ENCODE results near the gene FBXW12. TPM values are rescaled to one million over a fixed set of nuclear protein-coding genes. Genes with fewer than 3 reads are reported as not detected.

FBXW12 gene
- total and polyA plus RNA-seq, 2 experiments from 2014 or later, result not detected

- no peak overlapping the region for H3K4me2 ChIP-seq (ENCODE audit: unreplicated experiment)
- H3K9ac ChIP-seq, result no peak overlapping the region
- H3K4me3 ChIP-seq, result no peak overlapping the region
- no peak overlapping the region for H3K27ac ChIP-seq
- DNase-seq, result no peak
- no peaks in the 10 kb centered on the region for H3K36me3 ChIP-seq (ENCODE audit: low read depth)
- H3K9me2 ChIP-seq (ENCODE audit: insufficient read depth), result no peaks in the 10 kb centered on the region
- in situ Hi-C loops (cut with MboI), result no loop called here
- no peaks in the 10 kb centered on the region for H3F3A ChIP-seq (ENCODE audit: insufficient read depth)
- TF ChIP-seq EZH2phosphoT487 (IDR thresholded peaks at IDR 0.05; ENCODE audit: insufficient read depth, low read depth), result no peak
- no peak for TF ChIP-seq EZH2 (IDR thresholded peaks at IDR 0.05; ENCODE audit: insufficient read depth, poor library complexity, severe bottlenecking)
- no peaks in the 10 kb centered on the region for H3K4me1 ChIP-seq (ENCODE audit: insufficient read depth)
- H2AFZ ChIP-seq, result no peak overlapping the region
- H3K27me3 ChIP-seq (replicated peaks; ENCODE audit: insufficient read depth), result peaks cover 8% of the 10 kb centered on the region; the same call in 1 of the 2 replicates
- H3K9me3 ChIP-seq (ENCODE audit: low read depth), result no peaks in the 10 kb centered on the region
- H4K20me1 ChIP-seq (ENCODE audit: insufficient read depth), result no peaks in the 10 kb centered on the region
- no peaks in the 10 kb centered on the region for H3K79me2 ChIP-seq (ENCODE audit: insufficient read depth)
- 50 to 54% methylated on average over 5 of the region's 5 CpGs for WGBS, 2 experiments (ENCODE audit: low coverage in 1 of 2, low lambda C conversion rate in 2 of 2, missing lambda C conversion rate in 2 of 2)
These were observed 930 bp downstream of the FBXW12 start for GRCh38 chr3:48372862-48373435.

- Histone ChIP-seq H3K9ac (no peak overlapping the region), H3K27ac (no peak overlapping the region), H3K9me3 (ENCODE audit: low read depth) (no peaks in the 10 kb centered on the region), H3K36me3 (ENCODE audit: low read depth) (no peaks in the 10 kb centered on the region), H3K27me3 (replicated peaks; ENCODE audit: insufficient read depth) (peaks cover 28% of the 10 kb centered on the region), H3K4me2 (ENCODE audit: unreplicated experiment) (no peak overlapping the region), H3K79me2 (ENCODE audit: insufficient read depth) (no peaks in the 10 kb centered on the region), H3K4me1 (ENCODE audit: insufficient read depth) (no peaks in the 10 kb centered on the region), H2AFZ (no peak overlapping the region), H3K9me2 (ENCODE audit: insufficient read depth) (no peaks in the 10 kb centered on the region), H3F3A (ENCODE audit: insufficient read depth) (no peaks in the 10 kb centered on the region), H3K4me3 (no peak overlapping the region), H4K20me1 (ENCODE audit: insufficient read depth) (no peaks in the 10 kb centered on the region)
- no peak for DNase-seq
- in situ Hi-C loops (cut with MboI), result no loop called here
- TF ChIP-seq EZH2 (IDR thresholded peaks at IDR 0.05; ENCODE audit: insufficient read depth, poor library complexity, severe bottlenecking) (no peak), EZH2phosphoT487 (IDR thresholded peaks at IDR 0.05; ENCODE audit: insufficient read depth, low read depth) (no peak)
These were observed 15.6 kb downstream of the FBXW12 start for GRCh38 chr3:48387634-48388033.

GRCh38 chr3:48388966-48389365, 16.9 kb downstream of the FBXW12 start:
- Histone ChIP-seq H3K9me2 (ENCODE audit: insufficient read depth) (no peaks in the 10 kb centered on the region), H2AFZ (no peak overlapping the region), H3K9me3 (ENCODE audit: low read depth) (no peaks in the 10 kb centered on the region), H3K27ac (no peak overlapping the region), H3K27me3 (replicated peaks; ENCODE audit: insufficient read depth) (peaks cover 18% of the 10 kb centered on the region; the same call in 1 of the 2 replicates), H3K4me1 (ENCODE audit: insufficient read depth) (no peaks in the 10 kb centered on the region), H3F3A (ENCODE audit: insufficient read depth) (no peaks in the 10 kb centered on the region), H3K4me3 (no peak overlapping the region), H3K9ac (no peak overlapping the region), H4K20me1 (ENCODE audit: insufficient read depth) (no peaks in the 10 kb centered on the region), H3K79me2 (ENCODE audit: insufficient read depth) (no peaks in the 10 kb centered on the region), H3K4me2 (ENCODE audit: unreplicated experiment) (no peak overlapping the region), H3K36me3 (ENCODE audit: low read depth) (no peaks in the 10 kb centered on the region)
- 62 to 63% methylated on average over 2 of the region's 2 CpGs for WGBS, 2 experiments (ENCODE audit: low coverage in 1 of 2, low lambda C conversion rate in 2 of 2, missing lambda C conversion rate in 2 of 2)
- no peak for DNase-seq
- TF ChIP-seq EZH2phosphoT487 (IDR thresholded peaks at IDR 0.05; ENCODE audit: insufficient read depth, low read depth) (no peak), EZH2 (IDR thresholded peaks at IDR 0.05; ENCODE audit: insufficient read depth, poor library complexity, severe bottlenecking) (no peak)
- in situ Hi-C loops (cut with MboI), result no loop called here

GRCh38 chr3:48394391-48394790, 22.4 kb downstream of the FBXW12 start:
- no peak overlapping the region for H3K9ac ChIP-seq
- H3K9me2 ChIP-seq (ENCODE audit: insufficient read depth), result no peaks in the 10 kb centered on the region
- no peak for DNase-seq
- H2AFZ ChIP-seq, result no peak overlapping the region
- no peak overlapping the region for H3K4me3 ChIP-seq
- H3K4me2 ChIP-seq (ENCODE audit: unreplicated experiment), result no peak overlapping the region
- no peaks in the 10 kb centered on the region for H3K36me3 ChIP-seq (ENCODE audit: low read depth)
- in situ Hi-C loops (cut with MboI), result no loop called here
- H3K27me3 ChIP-seq (replicated peaks; ENCODE audit: insufficient read depth), result peaks cover 10% of the 10 kb centered on the region
- 83 to 91% methylated on average over 2 of the region's 2 CpGs for WGBS, 2 experiments (ENCODE audit: low coverage in 1 of 2, low lambda C conversion rate in 2 of 2, missing lambda C conversion rate in 2 of 2)
- TF ChIP-seq EZH2 (IDR thresholded peaks at IDR 0.05; ENCODE audit: insufficient read depth, poor library complexity, severe bottlenecking) (no peak), EZH2phosphoT487 (IDR thresholded peaks at IDR 0.05; ENCODE audit: insufficient read depth, low read depth) (no peak)
- no peaks in the 10 kb centered on the region for H3K4me1 ChIP-seq (ENCODE audit: insufficient read depth)
- H3K79me2 ChIP-seq (ENCODE audit: insufficient read depth), result no peaks in the 10 kb centered on the region
- no peaks in the 10 kb centered on the region for H3F3A ChIP-seq (ENCODE audit: insufficient read depth)
- H3K9me3 ChIP-seq (ENCODE audit: low read depth), result no peaks in the 10 kb centered on the region
- H3K27ac ChIP-seq, result no peak overlapping the region
- no peaks in the 10 kb centered on the region for H4K20me1 ChIP-seq (ENCODE audit: insufficient read depth)

GRCh38 chr3:48395714-48396113, 23.7 kb downstream of the FBXW12 start:
- Histone ChIP-seq H3K4me2 (ENCODE audit: unreplicated experiment) (no peak overlapping the region), H3K9me2 (ENCODE audit: insufficient read depth) (no peaks in the 10 kb centered on the region), H3K79me2 (ENCODE audit: insufficient read depth) (no peaks in the 10 kb centered on the region), H4K20me1 (ENCODE audit: insufficient read depth) (no peaks in the 10 kb centered on the region), H3K9ac (no peak overlapping the region), H3K4me1 (ENCODE audit: insufficient read depth) (no peaks in the 10 kb centered on the region), H3K4me3 (no peak overlapping the region), H2AFZ (no peak overlapping the region), H3K27me3 (replicated peaks; ENCODE audit: insufficient read depth) (peaks cover 10% of the 10 kb centered on the region), H3F3A (ENCODE audit: insufficient read depth) (no peaks in the 10 kb centered on the region), H3K36me3 (ENCODE audit: low read depth) (no peaks in the 10 kb centered on the region), H3K9me3 (ENCODE audit: low read depth) (no peaks in the 10 kb centered on the region), H3K27ac (no peak overlapping the region)
- DNase-seq, result no peak
- in situ Hi-C loops (cut with MboI), result no loop called here
- TF ChIP-seq EZH2phosphoT487 (IDR thresholded peaks at IDR 0.05; ENCODE audit: insufficient read depth, low read depth), result no peak
- no peak for TF ChIP-seq EZH2 (IDR thresholded peaks at IDR 0.05; ENCODE audit: insufficient read depth, poor library complexity, severe bottlenecking)
- WGBS, 2 experiments (ENCODE audit: low coverage in 1 of 2, low lambda C conversion rate in 2 of 2, missing lambda C conversion rate in 2 of 2), result 58 to 73% methylated on average over 3 of the region's 3 CpGs
